GM12874 (cell line): Measurements from ENCODE around the gene PPP1R9A.

ENCODE experiments used
- CTCF ChIP-seq: IDR thresholded peaks from 2 replicates; pipeline ENCODE4 v1.5.1; 2011; ENCODE audit warnings: low read depth, mild to moderate bottlenecking, control low read depth, low read length, moderate library complexity; ENCODE audit not compliant: insufficient read depth

Gene PPP1R9A

DNA sequence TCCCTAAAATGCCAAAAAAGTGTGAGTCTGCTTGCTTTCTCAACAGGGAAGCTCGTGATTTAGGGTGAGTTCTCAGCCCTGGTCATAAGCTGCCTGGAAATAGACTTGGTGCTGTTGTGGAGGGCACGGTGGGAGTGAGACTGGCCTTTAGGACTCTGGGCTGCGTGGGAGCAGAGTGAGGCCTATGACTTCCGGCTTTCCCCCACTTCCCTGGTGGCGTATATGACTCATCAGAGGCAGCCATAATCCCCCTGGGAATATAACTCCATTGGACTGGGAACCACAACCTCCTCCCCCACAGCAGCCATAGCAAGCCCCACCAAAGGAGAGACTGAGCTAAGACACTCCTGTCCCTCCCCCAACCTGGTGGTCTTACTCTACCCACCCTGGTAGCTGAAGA lies 321.9 kb downstream of the PPP1R9A start:
- TF ChIP-seq CTCF: no peak

DNA sequence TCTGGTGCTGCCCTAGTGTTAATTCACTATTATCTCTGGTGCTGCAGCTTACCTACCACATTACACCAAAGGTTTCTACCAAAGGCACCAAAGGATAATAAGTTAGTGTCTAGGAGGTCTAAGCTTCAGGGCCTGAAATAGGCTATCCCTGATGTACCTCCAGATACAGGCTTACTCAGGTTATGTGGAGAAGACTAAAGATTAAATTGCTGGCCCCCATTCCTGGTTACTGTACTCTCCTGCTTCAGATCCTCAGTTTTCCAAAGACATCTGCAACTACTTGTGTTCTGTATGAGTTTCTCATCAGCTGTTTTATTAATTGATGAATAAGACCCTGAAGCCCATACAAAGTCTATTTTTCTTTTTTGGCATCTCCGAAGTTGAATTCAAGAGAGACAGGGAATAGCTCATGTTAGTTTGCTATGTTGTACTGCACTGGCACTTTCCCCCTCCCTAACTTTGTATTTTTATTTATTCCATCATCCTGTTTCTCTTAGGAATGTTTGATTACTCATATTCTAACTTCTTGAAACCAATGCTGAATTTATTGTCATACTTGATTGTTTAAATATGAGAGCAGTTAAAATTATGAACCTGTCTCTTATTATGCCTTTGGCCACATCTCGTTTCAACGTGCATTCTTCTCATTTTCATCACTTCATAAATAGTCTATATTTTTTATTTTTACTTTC lies 331.0 kb downstream of the PPP1R9A start:
- no peak for TF ChIP-seq CTCF

GRCh38 chr7:95240921-95241320 lies 333.5 kb downstream of the PPP1R9A start:
- no peak for TF ChIP-seq CTCF

DNA sequence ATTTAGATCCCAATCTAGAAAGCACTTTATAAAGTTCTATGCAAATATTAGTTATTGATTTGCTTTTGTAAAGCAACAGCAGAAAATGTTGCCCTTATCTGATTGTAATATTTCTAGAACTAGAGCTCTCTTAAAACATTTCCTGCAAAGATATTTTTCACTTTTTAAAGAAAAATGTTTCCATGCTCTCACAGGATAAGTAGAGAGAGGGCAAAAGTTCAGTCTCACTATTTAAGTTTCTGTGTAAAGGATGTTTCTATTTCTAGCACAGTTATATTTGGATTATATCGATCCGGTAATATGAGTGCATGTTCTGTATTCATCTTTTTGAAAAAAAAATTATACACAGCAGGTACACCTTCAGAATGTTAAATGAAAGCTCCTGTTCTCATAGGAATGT lies 334.9 kb downstream of the PPP1R9A start:
- TF ChIP-seq CTCF: no peak

DNA sequence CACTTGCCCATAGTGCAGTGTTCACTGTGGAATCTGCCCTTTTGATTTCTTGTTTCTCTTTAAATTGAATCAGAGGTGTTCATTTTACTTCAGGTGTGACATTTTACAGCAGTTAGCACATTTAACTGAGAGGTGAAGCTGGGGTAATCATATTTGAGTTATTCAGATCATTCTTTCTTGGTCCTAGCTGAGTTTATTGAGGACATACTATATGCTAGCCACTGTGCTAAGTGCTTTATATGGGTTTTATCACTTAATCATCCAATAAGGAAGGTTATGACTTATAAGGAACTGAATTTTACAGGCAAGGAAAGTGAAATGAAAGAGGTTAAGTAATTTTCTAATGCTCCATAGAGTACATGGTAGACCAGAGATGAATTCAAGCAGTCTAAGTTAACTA lies 337.2 kb downstream of the PPP1R9A start:
- TF ChIP-seq CTCF: no peak

DNA sequence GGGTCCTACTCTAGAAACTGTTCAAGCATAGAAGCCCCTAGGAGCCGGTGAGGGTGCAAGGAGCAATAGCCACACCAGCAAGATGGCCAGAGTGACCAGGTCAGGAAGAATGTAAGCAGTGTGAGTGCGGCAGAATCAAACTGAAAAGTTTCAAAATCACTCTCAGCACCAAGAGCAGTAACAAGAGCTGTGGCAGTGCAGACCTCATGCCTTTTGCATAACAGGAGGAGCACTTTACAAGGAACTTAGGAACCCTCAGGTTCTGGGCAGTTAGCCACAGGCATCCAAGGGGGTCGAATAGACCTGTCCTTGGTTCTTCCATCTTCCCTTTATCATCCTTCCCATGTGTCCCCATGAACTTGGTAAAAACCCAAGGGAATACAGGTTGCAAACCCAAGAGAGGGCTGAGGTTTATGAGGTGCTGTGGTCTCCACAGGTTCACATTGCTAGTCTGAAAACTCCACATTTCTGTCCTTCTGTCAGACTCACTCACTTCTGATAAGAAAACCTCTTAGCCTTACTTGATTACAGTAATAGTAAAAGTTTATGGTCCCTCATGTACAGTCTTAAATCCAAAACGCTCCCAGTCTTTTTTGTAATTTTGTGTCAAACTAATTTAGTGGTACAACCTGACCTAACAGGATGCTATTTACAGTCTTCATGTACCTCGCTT lies 338.6 kb downstream of the PPP1R9A start:
- TF ChIP-seq CTCF: no peak

GRCh38 chr7:95246831-95247370 lies 339.5 kb downstream of the PPP1R9A start:
- TF ChIP-seq CTCF: peak; percentile 68
